ENCODE measurements around the gene TMEM87B.

TMEM87B gene

DNA sequence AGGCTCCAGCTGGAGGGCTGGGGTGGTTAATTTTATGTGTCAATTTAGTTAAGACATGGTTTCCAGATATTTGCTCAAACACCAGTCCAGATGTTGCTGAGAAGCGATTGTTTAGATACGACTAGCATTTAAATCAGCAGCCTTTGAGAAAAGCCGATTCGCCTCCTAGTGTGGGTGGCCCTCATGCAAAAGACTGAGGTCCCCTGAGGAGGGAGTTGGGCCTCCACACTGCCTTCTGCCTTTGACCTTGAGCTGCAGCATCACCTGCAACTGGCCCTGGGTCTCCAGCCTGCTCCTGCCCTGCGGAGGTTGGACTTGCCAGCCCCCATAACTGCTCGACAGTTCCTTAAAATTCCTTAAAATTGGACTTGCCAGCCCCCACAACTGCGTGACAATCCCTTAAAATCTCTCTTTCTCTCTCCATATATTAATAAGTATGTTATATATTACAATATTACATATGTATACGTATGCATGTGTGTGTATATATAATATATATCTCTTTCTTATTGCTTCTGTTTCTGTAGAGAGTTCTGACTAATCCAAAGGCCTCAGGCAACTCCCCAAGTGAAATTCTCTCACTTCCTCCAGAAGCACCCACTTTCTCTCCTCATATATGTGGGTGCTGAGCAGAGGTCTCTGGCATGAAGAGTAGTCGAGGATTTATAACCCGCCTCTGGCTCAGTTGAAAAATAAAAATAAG is 97.6 kb downstream of the TMEM87B start:
- no peak for FAIRE-seq

DNA sequence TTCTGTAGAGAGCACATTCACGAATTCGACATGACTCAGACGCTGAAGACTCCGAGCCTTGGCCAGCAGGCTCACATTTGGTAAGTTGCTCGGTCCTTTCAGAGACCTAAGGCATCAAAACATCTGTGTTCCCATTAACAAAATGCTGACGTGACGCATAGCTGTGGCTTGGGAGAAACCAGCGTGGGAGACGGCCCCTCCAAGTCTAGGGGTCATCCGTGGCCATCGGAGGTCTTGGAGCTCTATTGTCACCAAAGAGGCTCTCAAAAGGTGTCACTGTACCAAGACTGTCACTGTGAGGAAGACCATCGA is 98.1 kb downstream of the TMEM87B start:
- no peak for FAIRE-seq

DNA sequence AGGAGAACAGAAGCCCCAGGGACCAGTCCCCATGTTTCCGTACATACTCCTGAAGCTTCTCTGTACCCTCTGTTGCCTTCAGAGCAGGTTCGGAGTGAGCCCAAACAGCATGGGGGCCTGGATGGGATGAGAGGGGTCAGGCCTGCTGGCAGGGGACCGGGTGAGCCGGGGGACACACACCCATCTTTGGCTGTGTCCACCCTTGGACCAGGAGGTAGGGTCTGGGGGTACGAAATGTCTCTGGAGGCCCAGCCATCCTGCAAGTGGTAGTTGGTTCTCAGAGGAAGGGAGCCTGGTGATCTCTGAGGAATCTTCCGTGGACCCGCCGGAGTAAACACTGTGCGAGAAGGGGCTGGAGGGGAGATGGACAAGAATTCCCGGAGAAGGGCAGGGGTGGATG is 98.4 kb downstream of the TMEM87B start:
- no peak for FAIRE-seq

DNA sequence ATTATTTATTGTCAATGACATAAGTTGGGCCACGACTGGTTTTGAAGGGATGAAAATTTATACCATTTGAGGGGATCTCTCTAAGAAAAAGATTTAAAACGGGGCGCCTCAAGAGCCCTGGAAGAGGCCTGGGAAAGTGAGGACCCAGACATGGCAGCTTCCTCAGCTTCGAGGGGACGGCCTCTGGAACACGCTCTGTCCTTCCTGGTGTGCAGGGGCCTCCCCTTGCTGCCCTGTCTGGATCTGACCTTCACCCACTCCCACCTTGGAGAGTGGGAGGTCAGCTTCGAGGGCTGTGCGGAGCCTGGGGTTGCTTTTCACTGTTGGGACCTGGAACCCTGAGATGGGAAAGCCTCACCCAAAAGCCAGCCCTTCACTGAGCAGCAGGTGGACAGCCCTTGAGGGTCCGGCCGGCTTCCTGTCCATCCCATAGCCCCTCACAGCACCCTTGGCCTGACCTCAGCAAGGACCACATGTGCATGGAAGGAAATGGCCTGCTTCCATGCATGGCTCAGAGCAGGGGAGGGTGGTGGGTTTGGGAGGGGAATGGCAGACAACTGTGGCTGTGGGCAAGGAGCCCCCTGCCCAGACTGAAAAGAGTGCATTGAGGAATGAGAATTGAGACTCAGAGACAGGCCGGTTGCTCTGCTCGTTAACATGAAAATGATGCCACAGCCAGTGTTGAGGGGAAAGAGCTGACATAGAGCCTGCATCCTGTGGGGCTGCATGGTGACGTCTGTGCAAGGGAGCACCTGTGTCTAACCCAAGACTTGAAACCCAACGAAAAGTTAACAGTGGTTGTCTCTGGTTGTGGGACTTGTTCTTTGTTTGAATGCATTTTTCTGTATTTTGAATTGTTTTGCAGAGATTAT is 99.4 kb downstream of the TMEM87B start:
- FAIRE-seq: no peak

DNA sequence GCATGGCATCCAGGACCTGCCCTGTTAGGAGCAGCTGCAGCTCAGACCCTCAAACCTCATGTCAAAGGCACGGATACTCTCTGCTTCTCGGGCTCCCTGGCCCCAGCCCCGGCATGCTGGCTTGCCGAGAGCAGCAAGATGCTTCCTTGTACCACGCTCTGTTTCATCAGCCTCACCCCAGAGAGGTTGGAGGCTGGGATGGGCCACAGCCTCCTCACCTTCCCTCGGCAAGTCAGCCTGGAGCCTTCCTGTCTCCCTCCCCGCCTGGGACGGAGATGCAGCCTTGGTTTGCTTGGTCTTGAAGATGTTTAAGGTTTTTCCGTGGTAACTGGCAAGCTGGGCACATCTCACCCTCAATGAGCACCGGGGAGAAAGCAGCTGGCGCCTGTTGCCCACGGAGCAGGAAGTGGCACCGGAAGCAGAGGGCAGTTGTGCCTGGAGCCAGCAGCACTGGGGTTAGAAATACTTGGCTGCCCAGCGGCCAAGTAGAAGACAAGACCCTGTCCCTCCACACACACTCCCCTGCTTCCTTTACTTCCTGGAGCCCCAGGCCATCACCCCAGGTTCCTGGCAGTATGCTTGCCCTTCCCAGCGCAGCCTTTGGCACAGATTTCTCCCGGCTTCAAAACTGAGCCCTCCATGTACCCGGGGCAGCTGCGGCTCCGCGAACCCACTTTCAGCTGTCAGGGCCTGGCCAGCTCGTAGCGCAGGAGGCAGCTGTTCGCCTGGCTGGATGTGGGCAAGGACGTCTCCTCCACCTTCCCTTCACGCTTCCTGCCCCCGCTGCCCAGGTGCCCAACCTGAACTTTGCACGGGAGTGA is 100.5 kb downstream of the TMEM87B start:
- FAIRE-seq: no peak

DNA sequence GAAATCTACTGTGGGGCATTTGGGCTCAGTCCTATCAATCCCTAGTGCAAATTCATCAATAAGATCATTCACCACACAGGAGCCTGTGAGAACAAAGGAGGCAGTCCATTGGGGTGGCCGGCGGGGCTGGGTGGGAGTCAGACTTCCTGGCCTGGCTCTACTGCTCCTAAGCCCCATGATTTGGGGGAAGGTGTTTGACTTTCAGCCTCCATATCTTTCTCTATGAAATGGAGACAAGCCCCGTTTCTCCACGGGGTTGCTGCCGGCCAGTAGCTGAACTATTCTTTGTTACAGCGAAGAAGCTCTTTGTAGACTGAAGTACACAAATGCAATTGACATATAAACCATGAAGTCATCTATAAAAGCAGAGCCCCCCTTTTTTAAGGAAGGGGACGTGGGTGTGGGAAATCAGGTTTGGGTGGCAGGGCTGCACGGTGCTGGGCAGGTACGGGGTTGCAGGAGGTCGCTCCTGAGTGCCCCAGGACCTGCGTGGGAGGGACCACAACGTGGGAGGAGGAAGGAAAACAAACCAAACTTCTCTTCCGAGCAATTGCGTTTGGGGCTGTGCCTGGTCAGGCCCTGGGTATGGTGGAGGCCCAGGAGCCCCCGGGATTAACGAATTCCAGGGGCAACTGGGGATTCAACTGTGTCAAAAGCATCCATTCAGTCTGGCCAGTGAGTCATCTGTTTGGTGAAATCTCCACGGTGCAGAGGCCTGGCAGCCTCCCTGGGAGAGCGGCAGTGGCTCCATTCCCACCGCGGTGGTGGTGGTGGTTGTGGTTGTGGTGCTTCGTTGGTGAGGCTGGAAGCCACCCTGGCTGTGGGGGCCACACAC is 101.3 kb downstream of the TMEM87B start:
- no peak for FAIRE-seq

DNA sequence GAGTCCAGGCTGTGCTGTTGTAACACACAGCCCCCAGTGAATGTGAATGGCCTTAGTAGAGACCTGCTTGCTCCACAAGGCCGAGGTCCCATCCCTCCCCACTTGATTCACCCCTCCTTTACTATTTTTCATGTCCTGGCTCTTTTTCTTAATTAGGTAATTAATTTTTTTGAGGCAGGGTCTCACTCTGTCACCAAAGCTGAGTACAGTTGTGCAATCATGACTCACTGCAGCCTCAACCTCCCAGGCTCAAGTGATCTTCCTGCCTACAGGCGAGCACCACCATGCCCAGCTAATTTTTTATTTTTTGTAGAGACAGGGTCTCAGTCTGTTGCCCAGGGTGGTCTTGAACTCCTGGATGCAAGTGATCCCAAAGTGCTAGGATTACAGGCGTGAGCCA is 102.4 kb downstream of the TMEM87B start:
- FAIRE-seq: no peak

DNA sequence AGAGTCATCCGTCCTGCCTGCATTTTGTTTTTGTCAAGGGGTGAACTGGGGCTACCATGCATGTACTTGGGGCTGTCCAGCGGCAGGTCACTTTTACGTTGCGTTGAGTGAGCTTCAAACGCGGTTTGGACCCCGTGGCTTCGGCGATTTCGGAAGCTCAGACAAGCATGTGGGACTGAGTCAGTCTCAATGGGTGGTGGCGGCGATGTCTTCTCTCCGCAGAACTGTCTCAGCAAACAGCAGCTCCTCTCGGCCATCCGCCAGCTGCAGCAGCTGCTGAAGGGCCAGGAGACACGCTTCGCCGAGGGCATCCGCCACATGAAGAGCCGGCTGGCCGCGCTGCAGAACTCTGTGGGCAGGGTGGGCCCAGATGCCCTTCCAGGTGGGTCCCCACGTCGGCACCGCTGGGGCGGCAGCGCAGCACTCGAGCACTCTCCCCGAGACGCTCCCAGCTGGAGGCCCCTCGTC is 104.4 kb downstream of the TMEM87B start:
- no peak for FAIRE-seq

DNA sequence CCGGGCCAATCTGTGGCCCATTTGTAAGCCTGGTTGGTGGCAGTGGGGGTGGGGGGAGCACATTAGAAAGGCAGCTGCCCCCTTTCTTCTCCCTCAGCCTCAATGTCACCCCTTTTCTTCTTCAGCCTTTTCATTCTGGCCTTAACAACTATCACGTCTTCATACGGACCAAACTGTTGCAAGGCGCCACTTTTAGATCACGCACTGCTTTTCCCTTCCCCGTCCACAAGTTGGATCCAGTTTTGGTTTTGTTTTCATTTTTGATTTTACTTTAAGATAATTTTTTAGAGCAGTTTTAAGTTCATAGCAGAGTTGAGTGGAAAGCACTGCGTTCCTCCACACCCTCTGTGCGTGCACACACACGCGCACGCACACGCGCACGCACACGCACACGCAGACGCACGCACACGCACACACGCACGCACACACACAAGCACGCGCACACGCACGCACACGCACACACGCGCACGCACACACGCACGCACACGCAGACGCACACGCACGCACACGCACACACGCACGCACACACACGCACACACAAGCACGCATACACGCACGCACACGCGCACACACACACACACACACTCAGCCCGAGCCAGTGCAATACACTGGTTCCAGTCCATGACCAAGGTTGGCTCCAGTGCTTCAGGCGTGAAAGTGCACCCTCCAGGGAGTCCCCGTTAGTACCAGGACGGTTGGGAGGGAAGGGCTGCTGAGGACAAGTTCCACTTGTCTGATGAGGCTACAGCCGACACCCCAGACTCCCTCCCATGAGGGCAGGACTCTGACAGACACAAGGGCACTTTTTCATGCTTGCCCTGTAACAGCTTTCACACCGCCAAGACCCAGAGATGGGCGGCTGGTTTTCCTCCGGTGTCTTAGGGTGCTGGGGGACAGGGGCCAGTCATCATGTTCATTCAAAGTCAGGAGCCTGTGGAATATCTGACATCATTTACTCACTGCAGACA is 105.5 kb downstream of the TMEM87B start:
- no peak for FAIRE-seq

DNA sequence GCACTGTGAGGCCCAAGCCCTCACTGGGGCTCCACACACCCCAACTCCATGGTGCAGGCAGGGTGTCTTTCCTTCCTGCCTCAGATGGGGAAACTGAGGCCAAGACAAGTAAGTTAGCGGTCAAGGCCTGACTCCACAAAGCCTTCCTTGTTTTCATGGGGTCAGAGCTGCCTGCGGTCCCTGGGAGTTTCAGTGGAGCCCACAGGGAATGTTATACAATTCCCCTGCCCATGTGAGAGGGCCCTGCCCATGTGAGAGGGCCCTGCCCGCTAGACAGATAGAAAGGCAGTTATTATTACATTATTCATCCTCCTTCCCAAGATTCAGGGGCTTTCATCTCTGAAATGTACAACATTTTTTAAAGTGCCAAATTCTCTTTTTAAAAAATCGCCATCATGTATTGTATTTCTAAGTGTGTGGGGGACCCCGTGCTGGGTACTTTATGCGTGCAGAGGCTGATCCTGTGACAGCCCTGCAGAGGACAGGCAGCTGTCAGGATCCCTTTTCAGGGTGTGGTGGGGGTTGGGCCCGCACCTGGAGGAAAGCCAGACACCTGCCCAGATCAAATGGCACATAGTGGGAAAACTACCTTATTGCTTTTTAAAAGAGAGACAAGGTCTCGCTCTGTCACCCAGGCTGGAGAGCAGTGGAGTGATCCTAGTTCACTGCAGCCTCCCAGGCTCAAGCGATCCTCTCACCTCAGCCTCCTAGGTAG is 106.5 kb downstream of the TMEM87B start:
- FAIRE-seq: no peak

DNA sequence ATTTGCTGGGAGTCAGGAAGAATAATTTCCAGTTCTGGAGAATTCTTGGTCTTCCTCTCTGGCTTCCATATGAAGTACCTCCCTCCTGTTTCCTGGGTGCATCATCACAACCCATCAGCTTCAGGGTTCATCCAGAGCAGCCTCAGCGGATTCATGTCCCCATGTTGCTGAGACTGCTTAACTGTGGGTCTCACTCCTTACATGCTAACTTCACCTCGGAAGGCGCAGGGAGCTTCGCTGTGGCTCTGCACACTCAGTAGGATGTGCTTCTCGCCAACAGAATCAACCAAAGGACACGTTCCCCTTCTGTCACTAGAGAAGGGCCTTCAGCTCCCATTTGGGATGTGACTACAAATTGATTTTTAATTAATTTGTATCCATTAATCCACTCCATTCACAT is 107.3 kb downstream of the TMEM87B start:
- FAIRE-seq: no peak

DNA sequence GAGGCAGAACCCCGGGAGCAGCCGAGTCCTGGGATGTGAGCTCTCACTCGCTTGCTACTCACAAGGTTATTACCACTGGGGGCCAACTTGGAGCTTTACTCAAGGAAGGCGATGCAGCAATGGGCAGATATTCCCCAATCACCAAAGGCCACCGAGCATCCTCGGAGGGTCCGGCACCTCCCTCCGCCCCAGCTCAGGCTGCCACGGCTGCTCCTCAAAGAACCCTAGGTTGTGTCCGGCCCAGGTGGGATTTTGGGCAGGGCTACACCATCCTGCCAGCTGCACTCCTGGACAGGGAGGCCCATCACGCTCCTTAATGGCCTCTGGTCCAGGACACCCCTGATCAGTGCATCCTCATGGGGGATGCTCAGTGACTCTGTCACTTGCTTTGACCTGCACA is 107.9 kb downstream of the TMEM87B start:
- no peak for FAIRE-seq

DNA sequence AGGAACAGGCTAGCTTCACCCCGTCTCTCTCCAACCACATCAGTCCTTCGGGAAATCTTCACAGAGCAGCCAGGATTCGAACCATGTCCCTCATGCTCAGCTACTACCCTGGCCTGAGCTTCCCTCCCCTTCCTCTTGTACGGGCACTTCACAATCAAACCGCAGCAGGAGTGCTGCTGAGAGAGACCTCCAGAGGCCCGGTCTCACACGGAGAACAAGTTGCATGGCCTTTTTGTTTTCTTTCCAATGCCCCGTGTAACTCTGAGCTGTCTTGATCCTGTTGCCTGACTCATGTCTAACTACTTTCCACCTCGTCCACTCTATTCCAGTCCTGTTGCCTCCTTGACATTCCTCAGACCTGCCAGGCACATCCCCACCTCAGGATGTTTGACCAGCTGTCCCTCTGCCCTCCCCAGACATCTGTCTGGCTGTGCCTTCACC is 108.5 kb downstream of the TMEM87B start:
- FAIRE-seq: no peak

DNA sequence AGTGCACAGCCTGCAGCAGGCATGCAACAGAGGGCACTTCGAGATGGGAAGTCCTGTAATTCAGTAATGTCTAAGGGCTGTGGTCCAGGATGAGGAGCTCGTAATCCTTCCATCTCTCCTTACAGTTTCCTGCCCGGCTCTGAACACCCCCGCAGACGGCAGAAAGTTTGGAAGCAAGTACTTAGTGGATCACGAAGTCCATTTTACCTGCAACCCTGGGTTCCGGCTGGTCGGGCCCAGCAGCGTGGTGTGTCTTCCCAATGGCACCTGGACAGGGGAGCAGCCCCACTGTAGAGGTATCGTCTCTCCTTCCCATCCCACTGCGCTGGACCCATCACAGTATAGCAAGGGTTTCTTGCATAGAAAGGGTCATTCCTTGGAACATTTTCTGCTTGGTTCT is 109.8 kb downstream of the TMEM87B start:
- no peak for FAIRE-seq

DNA sequence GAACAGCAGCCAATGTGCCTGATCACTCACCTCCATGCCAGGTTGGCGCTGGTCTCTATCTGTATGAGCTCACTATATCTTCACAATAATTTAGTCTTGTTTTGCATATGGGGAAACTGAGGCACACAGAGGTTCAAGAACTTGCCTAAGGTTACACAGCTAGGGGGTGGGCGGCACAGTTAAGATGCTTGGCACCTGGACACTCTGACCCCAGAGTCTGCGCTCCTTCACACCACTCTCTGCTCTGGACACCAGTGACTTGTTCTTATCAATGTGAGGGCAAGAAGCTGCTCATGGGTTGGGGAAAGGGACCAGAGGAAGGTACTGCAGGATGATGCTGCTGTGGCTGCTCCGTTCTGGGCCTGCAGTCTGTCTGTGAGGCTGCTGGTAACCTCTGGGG is 110.2 kb downstream of the TMEM87B start:
- FAIRE-seq: no peak

DNA sequence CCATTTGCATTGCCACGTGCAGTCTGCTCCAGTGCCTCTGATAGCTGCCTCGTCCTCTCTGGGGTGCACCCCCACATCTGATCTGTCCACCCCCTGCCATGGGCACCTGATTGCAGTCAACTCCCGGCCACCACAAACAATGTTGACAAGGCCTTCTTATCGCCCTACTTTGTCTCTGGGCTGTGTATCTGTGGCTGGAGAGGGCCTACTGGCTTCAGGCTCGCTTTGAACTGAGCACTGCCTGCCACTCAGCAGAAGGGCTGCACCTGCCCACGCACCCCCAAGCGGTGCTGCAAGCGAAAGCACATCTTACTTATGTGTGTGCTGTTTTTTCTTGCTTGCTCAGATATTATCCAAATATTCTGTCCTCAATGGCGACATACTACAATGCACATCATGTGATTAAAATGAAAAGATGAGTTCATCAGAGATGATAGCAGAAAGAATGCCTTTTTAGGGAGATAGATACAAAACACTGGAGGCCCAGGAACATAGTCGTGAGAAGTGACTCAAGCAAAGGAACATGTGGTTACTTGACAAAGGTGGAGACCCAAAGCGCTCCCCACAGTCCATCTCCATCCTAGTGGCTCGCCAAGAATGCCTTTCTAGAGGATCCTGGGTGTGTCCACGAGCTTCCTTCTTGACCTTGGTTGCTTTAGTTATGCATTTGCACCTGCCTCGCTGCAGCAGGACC is 111.9 kb downstream of the TMEM87B start:
- no peak for FAIRE-seq

DNA sequence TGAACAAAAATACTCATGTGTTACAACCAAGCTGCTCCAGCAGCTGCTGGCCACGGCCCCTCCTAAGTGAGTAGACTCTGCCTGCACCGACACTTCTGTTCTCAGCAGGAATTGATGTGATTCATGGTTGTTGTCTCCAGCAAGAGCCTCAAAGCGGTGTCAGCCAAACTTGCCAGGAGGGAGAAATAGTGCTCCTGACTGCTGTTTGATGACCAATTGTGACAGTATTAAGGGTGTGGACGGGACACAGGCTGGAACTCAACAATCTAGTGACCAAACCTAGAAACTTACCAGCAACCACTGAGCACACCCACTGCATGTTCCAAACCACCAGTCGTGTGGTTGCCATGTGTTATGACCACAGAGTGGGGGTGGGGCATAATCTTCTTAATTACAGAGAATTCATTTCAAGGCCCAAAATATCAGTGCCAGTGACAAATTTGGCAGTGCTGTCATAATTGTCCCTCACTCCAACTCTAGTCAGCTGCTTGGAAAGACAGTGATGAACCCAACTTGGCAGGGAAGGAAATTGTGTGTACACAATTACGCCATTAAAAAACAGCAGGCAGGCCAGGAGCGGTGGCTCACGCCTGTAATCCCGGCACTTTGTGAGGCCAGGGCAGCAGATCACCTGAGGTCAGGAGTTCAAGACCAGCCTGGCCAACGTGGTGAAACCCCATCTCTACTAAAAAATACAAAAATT is 113.5 kb downstream of the TMEM87B start:
- no peak for FAIRE-seq

Data from TTC549 (cell line).